Stimulated activated CD8-positive, alpha-beta memory T cell treated with anti-CD3 and anti-CD28 coated beads, Interleukin-4, amount 100 ng/mL, for 1 hour (primary cell): ENCODE measurements around the gene TDRD9.

Source experiments
- DNase-seq, 2 donors: peaks; one replicate each; pipeline ENCODE4 v3.0.0-alpha.2; 2020; ENCODE audit warnings: low read depth in 2 of 2, low spot score in 1 of 2

The TDRD9 gene

DNA sequence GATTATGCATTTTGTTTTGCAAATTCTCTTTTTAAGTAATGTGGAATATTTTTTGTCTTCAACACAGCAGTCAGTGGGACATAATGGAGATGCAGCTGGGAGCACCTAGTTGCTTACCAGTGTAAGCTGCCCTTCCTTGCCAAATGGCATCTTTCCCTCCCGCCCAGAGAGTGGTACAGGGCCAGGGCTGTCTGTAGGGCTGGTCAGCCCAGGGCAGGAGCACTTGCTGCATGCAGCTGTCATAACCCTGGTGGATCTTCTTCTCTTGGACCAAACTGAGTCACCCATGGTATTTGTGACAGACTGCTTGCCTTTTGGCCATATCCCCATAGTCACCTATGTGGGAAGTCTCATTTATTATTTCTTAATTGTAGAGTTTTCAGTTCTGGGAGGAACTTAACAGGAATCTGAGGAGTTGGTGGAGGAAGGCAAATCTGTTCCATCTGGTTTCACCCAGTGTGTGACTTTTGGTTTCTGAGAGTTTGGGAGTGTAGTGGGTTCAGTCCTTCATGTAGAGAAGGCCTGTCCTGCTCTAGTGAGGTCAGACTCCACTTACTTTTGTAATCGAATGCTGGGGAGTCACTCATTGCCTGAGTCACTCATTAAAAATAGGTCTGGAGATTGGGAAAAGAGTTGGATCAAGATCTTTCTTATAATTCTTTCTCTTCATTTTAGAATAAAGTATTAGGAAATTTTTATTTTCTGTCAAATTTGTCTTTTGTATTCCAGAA is 95.2 kb downstream of the TDRD9 start:
- no peak for DNase-seq

DNA sequence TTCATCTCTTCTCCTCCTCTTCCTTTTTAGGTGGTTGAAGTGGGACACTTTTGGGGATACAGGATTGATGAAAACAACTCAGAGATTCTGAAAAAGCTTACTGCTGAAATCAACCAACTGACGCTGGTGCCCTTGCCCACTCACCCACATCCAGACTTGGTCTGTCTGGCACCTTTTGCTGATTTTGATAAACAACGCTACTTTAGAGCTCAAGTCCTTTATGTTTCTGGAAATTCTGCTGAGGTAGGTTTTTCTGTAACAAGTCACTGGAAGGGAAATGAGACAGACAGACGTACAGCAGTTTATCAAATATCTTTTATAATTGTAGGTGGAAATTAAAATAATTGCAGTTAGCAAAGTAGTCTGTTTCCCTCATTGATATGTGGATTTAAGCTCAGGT is 97.3 kb downstream of the TDRD9 start:
- DNase-seq: no peak

DNA sequence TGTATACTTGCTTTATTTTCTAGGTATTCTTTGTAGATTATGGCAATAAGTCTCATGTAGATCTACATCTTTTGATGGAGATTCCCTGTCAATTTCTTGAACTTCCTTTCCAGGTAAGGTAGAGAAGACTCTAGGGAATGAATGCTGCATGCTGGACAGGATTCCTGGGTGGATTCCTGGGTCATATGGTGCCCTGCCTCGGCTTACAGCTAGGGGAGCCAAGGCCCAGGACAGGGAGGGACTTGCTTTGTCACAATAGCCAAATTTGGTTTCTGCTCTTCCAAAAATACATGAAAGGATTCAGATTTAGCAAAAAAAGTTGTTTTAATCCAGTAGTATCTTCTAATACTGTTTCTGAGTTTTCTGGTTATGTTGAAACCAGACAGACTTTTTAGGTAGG is 97.8 kb downstream of the TDRD9 start:
- no peak for DNase-seq

DNA sequence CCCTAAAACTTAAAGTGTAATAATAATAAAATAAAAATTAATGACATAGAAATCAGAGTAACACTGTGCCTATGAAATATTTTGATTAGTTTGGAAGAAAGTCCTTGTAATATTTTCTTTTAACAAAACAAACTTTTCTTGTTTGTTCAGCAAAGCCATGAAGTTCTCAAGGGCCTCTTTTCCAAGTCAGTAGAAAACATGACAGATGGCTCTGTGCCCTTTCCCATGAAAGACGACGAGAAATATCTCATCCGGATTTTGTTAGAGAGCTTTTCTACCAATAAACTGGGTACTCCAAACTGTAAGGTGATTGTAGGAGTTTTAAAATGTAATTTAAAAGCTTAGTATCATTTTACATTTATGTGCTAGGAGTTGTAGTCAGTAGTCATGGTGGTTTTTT is 102.7 kb downstream of the TDRD9 start:
- DNase-seq: no peak

DNA sequence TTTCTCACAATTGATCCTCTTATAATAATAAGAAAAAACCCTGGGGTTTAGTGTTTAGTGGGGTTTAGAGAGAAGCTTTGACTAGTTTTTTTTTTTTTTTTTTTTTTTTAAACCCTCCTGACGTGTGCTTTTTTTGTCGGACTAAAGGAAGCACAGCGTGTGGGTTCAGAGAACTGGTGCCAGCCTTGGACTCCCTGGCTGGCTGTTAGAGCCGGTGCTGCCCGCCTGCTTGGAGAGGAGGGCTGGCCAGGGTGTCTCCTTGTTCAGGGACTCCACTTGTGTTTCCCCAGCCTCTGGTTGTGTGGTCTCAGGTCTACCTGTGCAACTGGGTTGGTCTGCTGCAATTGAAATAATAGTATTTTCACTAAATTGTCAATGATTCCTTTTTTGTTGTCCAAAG is 103.1 kb downstream of the TDRD9 start:
- DNase-seq: no peak

DNA sequence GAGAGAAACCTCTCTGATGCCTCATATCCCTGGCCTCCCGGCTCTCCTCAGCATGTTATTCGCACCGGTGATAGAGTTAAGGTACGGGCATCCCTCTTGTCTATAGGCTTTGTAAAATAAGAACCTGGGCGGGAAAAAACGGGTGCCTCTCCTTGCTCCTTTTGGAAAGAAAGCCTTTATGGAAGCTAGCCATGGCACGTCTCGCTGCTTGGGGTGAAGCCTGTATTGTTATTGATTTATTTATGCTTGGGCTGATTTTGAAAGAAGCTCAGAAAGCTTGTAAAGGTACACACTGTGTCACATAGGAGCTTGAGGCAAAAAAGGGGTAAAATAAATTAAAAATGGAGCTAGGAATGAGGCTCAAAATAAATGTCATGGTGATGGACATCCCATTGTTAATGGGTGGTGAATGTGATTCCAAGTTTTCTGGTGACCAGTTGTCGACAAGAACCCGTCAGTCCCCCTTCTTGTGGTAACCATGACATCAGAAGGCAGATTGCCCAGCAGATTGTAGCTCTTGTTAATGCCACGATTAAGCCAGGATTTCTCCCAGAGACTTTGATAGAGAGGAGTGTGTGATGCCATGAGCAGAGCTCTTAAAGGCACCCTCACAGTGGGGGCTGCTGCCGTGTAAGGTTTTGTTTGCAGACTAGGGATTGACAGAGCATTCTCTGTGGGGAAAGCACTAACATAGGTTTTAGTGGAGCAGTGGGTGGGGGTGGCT is 106.9 kb downstream of the TDRD9 start:
- no peak for DNase-seq

DNA sequence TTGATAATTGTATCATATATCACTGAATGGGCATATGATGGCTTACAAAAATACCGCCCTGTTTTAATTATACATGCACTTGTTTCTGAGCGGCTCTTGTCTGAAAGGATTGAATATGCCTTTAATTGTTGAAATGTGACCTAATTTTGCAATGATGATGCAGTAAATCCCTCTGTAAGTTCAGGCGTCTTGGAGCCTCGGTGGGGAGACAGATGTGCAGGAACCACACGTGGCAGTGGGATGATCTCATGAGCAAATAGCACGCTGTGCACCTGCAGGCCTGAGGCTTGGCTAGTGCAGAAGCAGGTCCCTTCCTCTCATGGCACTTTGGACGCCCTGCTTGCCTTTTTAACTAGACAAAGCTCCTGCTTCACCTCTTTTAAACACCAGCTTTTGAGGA is 108.0 kb downstream of the TDRD9 start:
- DNase-seq: no peak

DNA sequence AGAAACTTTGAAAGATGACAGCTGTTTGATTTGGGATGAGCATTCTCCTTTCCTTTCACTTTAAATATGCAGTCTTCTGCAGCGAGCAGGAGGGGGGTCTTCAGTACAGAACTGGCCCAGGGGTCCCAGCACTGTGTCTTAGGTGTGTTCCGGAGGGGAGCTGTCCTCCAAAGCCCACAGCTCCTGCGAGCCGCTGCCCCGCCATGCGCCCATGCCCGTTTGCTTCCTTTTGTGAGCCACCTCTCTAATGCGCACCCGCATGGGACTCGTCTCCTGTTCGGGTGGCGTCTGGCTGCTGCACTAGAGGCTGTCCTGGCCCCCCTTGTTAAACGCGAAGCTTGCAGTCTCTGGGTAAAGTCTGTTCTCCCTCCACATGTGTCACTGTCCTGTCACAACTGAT is 108.8 kb downstream of the TDRD9 start:
- no peak for DNase-seq

DNA sequence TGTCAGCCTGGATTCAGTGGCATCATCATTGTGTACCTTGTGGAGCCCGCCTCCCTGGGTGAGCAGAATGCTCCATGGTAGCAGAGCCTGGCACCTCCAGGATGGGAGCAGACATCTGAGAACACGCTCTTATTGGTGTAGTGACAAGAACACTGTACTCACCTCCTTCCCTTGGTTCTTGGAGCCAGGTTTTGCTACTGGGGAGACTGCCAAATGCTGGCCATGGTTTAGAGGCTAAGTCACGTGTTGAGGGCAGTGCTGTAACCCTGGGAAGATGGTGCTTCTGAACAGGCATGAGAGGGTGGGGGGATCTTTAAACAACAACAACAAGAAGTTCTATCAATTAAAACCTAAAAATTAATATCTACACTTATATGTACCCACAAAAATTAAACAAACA is 109.6 kb downstream of the TDRD9 start:
- no peak for DNase-seq

DNA sequence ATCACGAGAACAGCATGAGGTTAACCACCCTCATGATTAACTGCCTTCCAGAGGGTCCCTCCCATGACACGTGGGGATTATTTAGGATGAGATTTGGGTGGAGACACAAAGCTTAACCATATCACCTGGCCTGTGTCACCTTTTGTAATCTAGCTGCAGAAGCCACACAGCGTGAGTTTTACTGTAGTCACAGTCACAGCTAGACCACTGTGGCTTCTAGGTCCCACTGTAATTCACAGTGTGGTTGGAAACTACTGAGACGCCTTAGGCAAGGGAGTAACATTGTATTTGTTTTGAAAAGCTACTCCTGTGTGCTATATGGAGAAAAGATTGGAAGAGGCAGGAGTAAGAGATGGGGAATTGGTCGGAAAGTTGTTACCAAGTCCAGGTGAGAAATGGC is 111.0 kb downstream of the TDRD9 start:
- no peak for DNase-seq

DNA sequence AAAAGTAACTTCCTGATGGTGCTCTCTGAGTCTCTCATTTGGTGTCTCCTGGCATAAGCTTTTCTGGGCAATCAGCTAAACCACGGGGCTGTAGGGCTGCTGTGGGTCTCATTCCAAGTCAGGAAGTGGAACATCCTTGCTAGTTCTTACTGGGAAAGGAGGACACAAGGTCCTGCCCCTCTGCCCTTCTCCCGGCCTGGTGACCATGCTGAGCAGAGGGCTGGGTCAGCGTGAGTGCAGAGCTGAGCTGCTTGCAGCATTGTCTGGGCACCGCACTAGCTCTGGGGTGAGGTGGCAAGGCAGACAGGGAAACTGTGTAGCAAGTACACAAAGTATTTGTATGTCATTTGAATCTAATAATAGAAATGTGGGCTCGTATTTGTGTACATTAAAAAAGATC is 112.3 kb downstream of the TDRD9 start:
- DNase-seq: no peak

DNA sequence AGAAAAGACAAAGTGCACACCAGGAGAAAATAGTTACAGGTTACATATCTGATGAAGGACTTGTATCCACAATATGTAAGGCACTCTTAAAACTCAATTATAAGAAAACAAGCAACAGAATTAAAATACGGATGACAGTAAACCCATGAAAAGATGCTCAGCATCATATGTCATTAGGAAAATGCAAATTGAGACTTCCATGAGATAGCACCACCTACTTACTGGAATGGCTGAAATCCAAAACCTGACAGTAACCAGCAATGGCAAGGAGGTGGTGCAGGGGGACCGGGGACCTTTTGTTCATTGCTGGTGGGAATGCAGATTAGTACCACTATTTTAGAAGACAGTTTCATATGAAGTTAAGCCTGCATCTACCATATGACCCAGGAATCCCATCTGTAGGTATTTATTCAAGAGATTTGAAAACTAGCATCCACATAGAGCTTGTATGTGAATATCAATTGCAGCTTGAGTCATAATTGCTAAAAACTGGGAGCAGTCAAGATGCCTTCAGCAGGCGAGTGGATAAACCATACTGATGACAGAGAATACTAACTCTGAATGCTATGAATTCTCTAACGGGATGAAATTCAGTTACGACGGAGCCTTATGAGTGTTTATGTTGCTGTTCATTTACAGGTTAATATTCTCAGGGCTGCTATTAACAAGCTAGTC is 113.3 kb downstream of the TDRD9 start:
- no peak for DNase-seq

DNA sequence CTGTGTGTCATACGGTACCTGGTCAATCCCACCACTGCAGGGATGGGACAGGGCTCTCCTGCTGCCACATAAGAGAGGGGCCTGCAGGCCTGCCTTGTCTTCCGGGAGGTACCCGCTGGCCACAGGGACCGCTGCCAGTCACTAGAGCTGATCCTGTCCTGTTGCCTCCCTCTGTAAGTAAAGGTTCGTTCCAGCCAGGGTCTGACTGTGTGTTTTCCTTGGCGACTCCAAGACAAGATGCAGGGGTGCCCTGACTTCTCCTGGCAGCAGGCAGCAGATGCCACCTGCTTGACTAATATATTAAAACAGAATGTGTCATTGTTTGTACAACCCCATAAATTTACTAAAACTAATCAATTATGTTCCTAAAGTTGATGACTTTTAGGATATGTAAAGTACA is 115.8 kb downstream of the TDRD9 start:
- no peak for DNase-seq

DNA sequence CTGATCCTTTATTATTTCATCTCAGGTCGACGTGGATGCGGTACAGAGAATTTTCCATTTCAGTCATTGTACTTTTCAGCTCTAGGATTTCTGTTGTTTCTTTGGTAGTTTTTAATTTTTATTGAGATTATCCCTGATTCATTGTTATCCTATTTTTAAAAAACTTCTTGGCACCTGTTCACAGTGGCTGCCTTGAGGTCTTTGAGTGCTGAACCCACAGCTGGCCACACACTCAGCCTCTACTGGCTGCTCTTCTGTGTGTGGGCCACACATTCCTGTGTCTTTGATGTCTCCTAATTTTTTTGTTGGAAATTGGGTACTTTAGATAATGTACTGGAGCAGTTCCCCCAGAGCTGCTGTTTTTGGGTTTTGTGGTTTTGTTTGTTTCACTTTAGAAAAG is 119.5 kb downstream of the TDRD9 start:
- no peak for DNase-seq

DNA sequence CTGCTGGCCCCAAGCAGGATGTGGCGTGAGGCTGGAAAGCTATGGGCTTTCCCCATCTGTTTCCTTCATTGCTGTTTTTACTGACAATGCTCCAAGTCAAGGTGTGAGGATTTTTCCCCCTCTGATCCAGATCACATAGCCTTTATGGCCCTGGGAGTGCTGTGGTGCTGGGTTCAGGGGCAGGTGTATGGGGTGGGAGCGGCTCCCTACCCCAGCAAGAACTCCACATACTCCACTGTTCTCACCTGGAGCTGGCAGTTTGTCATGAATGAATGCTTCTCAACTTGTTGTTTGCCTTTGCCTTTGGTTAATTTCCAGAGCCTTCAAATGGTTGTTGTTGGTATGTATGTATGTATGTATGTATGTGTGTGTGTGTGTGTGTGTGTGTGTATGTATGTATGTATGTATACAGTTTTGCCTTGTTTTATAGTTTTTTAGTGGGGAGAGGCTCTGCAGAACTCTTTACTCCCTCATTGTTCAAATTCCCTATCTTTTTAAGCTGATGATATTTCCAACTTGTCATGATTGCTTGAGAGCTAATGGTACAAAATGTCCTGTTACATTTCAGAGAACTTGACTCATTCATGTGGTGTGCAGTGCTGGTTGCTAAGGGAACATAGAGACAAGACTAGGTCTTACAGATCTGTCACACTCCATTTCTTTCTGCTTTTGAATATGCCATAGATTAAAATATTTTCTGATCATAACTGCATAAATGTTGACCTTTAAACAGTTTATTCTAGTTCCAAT is 120.7 kb downstream of the TDRD9 start:
- no peak for DNase-seq

DNA sequence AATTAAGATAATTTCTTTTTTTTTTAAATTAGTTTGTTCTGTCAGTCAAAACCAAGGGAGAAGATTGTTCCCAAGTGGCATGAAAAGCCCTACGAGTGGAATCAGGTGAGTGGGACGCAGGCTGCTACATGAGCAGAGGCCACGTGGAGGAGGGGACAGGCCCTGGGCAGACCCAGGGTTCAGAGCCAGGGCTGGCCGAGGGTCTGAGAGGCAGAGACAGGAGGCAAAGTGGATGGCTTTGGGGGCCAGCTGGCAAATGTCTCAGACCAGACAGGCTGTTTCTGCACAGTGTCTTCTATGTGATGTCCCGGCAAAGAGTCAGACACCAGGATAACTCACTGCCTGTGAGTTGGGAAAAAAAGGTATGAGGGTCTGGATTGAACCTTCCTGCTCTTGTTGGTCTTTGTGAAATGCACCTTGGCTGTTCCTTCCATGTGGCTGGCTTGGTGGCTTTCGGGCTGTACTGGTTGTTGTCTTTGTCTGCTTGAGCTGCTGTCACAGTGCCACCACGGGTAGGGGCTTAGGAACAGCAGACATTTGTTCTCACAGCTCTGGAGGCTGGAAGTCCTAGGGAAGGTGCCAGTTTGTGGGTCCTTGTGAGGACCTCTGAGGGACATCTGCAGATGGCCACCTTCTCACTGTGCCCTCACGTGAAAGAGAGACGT is 121.5 kb downstream of the TDRD9 start:
- DNase-seq: no peak

DNA sequence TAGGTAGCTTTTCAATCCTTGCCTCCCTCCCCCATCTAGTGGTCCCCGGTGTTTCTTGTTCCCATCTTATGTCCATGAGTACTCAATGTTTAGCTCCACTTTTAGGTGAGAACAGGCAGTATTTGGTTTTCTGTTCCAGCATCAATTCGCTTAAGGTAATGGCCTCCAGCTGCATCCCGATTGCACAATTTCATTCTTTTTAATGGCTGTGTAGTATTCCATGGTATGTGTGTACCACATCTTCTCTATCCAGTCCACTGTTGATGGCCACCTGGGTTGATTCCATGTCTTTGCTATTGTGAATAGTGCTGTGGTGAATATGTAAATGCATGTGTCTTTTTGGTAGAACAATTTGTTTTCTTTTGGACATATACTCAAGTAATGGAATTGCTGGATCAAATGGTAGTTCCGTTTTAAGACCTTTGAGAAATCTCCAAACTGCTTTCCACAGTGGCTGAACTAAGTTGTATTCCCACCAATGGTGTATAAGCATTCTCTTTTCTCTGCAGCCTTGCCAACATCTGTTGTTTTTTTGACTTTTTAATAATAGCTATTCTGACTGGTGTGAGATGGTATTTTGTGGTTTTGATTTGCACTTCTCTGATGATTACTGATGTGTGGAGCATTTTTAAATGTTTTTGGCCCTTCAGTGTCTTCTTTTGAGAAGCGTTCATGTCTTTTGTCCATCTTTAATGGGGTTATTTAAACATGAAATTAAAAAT is 123.0 kb downstream of the TDRD9 start:
- DNase-seq: no peak

DNA sequence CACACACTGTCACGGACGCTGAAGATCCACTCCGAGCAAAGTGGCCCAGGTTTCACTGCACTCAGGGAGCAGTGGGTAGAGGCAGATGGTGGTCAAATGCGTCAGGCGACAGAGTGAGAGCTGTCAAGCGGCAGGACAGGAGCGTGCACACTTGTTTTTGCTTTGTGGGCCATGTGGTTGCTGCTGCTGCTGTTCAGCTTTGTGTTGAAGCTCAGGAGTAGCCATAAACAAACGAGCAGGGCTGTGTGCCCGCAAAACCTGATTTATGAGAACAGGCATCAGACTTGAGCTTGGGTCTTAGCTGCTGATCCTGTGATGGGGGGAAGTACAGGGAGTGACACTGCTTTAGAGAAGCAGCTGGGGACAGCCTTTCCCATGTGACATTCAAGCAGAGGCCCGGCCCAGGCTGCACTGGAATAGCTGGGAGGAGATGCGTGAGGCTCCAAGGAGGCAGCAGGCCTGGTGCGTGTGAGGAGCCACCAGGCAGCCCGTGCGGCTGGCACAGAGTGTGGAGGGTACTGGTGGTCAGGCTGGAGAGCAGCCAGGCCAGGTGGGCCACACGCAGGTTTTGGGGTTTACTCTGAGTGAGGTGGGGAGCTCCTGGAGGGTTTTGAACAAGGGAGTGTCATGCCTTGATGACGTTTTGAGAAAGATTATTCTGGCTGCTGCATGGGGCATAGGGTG is 126.1 kb downstream of the TDRD9 start:
- DNase-seq: no peak

DNA sequence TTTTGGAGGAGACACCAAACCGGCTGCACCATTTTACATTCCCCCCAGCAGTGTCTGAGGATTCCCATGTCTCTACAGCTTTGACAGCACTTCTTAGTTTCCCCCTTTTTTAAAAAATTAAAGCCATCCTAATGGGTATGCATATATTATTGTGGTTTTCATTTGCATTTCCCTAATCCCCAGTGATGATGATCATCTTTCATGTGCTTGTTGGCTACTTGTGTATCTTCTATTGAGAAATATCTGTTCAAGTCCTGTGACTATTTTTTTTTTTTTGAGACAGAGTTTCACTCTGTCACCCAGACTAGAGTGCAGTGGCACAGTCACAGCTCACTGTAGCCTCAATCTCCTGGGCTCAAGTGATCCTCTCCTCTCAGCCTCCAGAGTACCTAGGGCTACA is 134.0 kb downstream of the TDRD9 start:
- no peak for DNase-seq

DNA sequence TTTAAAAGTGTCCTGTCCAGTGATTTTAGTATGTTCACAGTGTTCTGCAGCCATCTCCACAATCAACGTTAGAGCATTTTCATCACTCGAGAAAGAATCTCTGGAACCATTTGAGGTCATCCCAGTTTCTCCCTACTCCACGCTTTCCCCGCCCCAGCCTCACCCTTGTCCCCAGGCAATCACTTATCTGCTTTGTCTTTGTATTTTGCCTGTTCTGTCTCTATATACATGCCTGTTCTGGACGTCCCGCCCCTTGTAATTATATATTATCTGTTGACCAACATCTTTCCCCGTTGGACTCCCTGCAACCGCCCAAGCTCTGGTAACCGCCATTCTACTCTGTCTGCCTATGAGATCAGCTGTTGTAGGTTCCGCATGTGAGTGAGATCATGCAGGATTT is 135.7 kb downstream of the TDRD9 start:
- no peak for DNase-seq
